Spleen (tissue), 11 donors: Measurements from ENCODE around the gene FAM78B. TPM values are rescaled to one million over a fixed set of nuclear protein-coding genes. Genes with fewer than 3 reads are reported as not detected.

ENCODE experiments used
- microRNA-seq, 3 donors: library from miRNA; unstranded; fragments of <30 nt; microRNA quantifications; one replicate each; pipeline versions ENCODE4 to v1.1.0, GENCODE V29; 2019 to 2020
- polyA plus RNA-seq, 3 donors: library from polyadenylated mRNA; stranded (reverse); fragments of 200-250 nt; gene quantifications; one replicate each; pipeline ENCODE4 v1.2.1, GENCODE V29; 2013
- small RNA-seq, 4 donors: library from RNA; depleted of rRNA; stranded (forward); fragments of <200 nt; gene quantifications; one replicate each; pipeline ENCODE3, GENCODE V24; 2016
- total RNA-seq, 7 donors: library from RNA; depleted of rRNA in 3 of 7; stranded (reverse); fragments of >200 nt in 3 of 7; fragmentation: NEBNext Ultra II Directional in 4 of 7; extraction: Animal tissue kit (Norgen Biotek cat#: 25700) in 4 of 7; gene quantifications; one replicate each; pipeline versions ENCODE4 v1.1.0 to v1.2.1, GENCODE V29; 2016 to 2021
- donor health status: healthy with polysubstance abuse.
- donor health status: DM: no; HTN: no; CAD: no; lungs with moderate emphysema.
- donor health status: DM: no; HTN: no; CAD: no.
- donor health status: Bipolar disorder and iron deficiency.
- donor health status: healthy.
- donor health status: DM: no; HTN: no; CAD: no.
- donor health status: DM: yes; HTN: yes; CAD: no.

Gene FAM78B
- total and polyA plus RNA-seq, 10 donors, result 0.41 to 3.0 (median 1.3) TPM

Small RNA genes lying within 50 kb of the gene (microRNA-seq; reads per million reads assigned to microRNA genes)
- gene MIR921, result 0 reads per million in 3 donors

Small RNA genes lying within 50 kb of the gene (small RNA-seq; reads per million reads assigned to genes)
- gene MIR921 (0 reads per million in 4 donors), gene RNA5SP64 (0 reads per million in 4 donors)
